ENCODE data around the gene GRAMD1B. TPM values are rescaled to one million over a fixed set of nuclear protein-coding genes. Genes with fewer than 3 reads are reported as not detected.

The GRAMD1B gene
- total RNA-seq, 4 donors from 2014 or later = 2.1 to 7.8 (median 3.2) TPM

- H3K9me3 ChIP-seq = no peaks in the 10 kb centered on the region
- DNase-seq = peak; percentile 6 to 21
- peaks cover 34 to 39% of the 10 kb centered on the region in 2 donors for H3K4me1 ChIP-seq
- no peak for ATAC-seq
- no peak overlapping the region for H3K4me3 ChIP-seq
- intact Hi-C loops (cut with DNase I; ENCODE audit: low total_unique reads) = loop anchor here (1.0 kb wide), 1 partner anchor 46 kb away; no protein-coding TSS in a partner anchor
- H3K27me3 ChIP-seq = no peaks in the 10 kb centered on the region
- H3K27ac ChIP-seq = peak overlapping the region; percentile 52 to 83 (median 68)
- H3K36me3 ChIP-seq = no peaks in the 10 kb centered on the region
- TF ChIP-seq POLR2A (IDR thresholded peaks at IDR 0.05) = no peak
- TF ChIP-seq, protein P1, sequence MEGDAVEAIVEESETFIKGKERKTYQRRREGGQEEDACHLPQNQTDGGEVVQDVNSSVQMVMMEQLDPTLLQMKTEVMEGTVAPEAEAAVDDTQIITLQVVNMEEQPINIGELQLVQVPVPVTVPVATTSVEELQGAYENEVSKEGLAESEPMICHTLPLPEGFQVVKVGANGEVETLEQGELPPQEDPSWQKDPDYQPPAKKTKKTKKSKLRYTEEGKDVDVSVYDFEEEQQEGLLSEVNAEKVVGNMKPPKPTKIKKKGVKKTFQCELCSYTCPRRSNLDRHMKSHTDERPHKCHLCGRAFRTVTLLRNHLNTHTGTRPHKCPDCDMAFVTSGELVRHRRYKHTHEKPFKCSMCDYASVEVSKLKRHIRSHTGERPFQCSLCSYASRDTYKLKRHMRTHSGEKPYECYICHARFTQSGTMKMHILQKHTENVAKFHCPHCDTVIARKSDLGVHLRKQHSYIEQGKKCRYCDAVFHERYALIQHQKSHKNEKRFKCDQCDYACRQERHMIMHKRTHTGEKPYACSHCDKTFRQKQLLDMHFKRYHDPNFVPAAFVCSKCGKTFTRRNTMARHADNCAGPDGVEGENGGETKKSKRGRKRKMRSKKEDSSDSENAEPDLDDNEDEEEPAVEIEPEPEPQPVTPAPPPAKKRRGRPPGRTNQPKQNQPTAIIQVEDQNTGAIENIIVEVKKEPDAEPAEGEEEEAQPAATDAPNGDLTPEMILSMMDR (IDR thresholded peaks at IDR 0.05 in 4 of 5, conservative IDR thresholded peaks at IDR 0.05 in 1 of 5) = no peak
- in situ Hi-C loops (cut with MboI; ENCODE audit: low sequenced_read_pairs in 4 of 4) = no loop called here
Measured at GRCh38 chr11:123428116-123428715, 1.9 kb upstream of the GRAMD1B start.

DNA sequence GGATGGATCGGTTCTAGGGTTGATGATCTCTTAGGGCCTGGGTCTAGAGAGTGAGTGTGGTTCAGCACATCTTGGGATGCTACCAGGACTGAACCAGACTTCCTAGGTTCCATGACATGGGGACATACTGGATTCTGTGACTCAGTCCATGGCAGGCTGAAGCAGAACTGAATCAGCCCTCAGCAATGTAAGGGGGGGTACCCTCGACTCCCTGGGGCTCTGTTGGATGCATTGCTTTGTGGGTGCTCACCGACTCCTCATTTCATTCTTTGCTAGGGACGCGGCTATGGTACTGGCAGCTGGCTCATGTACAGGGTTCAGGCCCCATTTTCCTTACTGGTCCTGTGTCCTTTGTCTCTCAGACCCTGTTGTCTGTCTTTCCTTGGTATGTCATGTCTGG is 733 bp upstream of the GRAMD1B start:
- ATAC-seq (no peak), DNase-seq (no peak)
- no peaks in the 10 kb centered on the region for H3K36me3 ChIP-seq
- in situ Hi-C loops (cut with MboI; ENCODE audit: low sequenced_read_pairs in 4 of 4) (no loop called here), intact Hi-C loops (cut with DNase I; ENCODE audit: low total_unique reads) (no loop called here)
- peak overlapping the region in 1 of 4 donors; percentile 40 for H3K27ac ChIP-seq
- no peak for TF ChIP-seq POLR2A (IDR thresholded peaks at IDR 0.05)
- TF ChIP-seq, protein P1 (IDR thresholded peaks at IDR 0.05 in 4 of 5, conservative IDR thresholded peaks at IDR 0.05 in 1 of 5) = no peak
- H3K9me3 ChIP-seq = no peaks in the 10 kb centered on the region
- peaks cover 34 to 39% of the 10 kb centered on the region in 2 donors for H3K4me1 ChIP-seq
- H3K4me3 ChIP-seq = no peak overlapping the region
- H3K27me3 ChIP-seq = no peaks in the 10 kb centered on the region

DNA sequence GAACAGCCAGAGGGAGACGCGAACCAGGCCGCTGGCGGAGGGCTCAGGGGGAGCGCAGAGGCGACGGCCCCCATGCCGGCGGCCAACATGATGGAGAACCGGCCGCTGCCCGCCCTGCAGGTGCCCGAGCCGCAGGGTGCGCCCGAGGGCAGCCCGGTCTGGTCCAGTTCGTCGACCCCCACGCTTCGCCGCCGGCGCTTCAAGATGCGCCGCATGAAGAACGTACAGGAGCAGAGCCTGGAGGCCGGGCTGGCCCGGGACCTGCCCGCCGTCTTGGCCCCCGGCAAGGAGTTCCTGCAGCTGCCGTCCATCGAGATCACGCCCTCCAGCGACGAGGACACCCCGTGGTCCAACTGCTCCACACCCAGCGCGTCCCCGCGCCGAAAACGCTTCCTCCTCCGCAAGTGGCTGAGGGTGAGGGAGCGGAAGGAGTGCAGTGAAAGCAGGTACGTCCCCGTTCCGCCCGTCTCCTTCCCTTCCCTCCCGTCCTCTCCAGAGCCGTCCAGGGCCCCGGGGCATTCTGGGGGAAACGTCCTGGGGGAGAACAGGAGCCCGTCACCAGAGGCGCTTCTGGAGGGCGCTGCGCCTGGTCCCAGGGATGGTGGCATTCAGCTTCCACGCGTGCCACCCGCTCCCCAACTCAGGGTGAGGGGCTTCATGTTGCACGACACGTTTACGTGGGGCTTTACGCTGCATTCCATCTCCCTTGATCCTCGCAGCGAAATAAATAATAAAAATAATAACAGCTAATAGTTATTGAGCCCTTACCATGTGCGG is 840 bp downstream of the GRAMD1B start:
- in situ Hi-C loops (cut with MboI; ENCODE audit: low sequenced_read_pairs in 4 of 4) = no loop called here
- H3K27ac ChIP-seq = peak overlapping the region; percentile 29 to 66 (median 50)
- peak; percentile 24 to 32 for ATAC-seq

DNA sequence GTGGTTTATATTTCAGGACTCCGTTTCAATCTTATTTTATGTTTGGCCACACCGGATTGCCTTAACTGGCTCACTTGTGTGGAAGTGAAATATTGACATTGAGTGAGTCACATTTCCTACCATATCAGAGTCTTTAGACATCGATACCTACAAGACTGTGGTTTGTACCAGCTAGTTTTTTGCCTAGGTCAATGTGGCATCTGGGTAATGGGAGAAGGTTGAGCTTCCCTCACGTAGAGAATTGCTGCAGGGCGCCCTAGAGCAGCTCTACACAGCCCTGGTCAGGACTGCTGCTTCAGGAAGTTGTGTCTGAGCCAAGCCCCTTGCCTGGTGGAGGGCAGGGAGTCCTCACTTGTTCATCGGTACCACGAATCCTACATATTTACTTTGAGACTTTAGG is 1.6 kb downstream of the GRAMD1B start:
- DNase-seq (no peak), ATAC-seq (no peak)
- TF ChIP-seq POLR2A (IDR thresholded peaks at IDR 0.05) = no peak
- TF ChIP-seq, protein P1 (IDR thresholded peaks at IDR 0.05 in 4 of 5, conservative IDR thresholded peaks at IDR 0.05 in 1 of 5) = no peak
- Histone ChIP-seq H3K4me1 (peaks cover 29 to 35% of the 10 kb centered on the region in 2 donors), H3K27me3 (no peaks in the 10 kb centered on the region), H3K4me3 (peak overlapping the region in 2 of 4 donors; percentile 61 to 63), H3K27ac (no peak overlapping the region), H3K9me3 (no peaks in the 10 kb centered on the region), H3K36me3 (no peaks in the 10 kb centered on the region)
- in situ Hi-C loops (cut with MboI; ENCODE audit: low sequenced_read_pairs in 4 of 4) (no loop called here), intact Hi-C loops (cut with DNase I; ENCODE audit: low total_unique reads) (no loop called here)

More for the DNA sequence above, 840 bp downstream of the GRAMD1B start:
- H3K4me1 ChIP-seq = peaks cover 34 to 39% of the 10 kb centered on the region in 2 donors
- H3K4me3 ChIP-seq = peak overlapping the region; percentile 54 to 75 (median 62)
- TF ChIP-seq, protein P1 (IDR thresholded peaks at IDR 0.05 in 4 of 5, conservative IDR thresholded peaks at IDR 0.05 in 1 of 5) = no peak
- TF ChIP-seq POLR2A (IDR thresholded peaks at IDR 0.05) = peak; percentile 21 to 22
- no peaks in the 10 kb centered on the region for H3K27me3 ChIP-seq
- H3K9me3 ChIP-seq = no peaks in the 10 kb centered on the region
- H3K36me3 ChIP-seq = no peaks in the 10 kb centered on the region
- peak; percentile 31 to 50 for DNase-seq
- intact Hi-C loops (cut with DNase I; ENCODE audit: low total_unique reads) = no loop called here

Measured in gastrocnemius medialis (tissue), 4 donors.